Stimulated activated CD8-positive, alpha-beta memory T cell treated with anti-CD3 and anti-CD28 coated beads, Interleukin-12 subunit alpha, Interleukin-12 subunit beta, amount 100 ng/mL, for 24 hours (primary cell): ENCODE measurements around the gene PGS1.

Experiments
- DNase-seq: peaks from one replicate; pipeline ENCODE4 v3.0.0-alpha.2; 2020; ENCODE audit errors: extremely low read depth

PGS1 gene

DNA sequence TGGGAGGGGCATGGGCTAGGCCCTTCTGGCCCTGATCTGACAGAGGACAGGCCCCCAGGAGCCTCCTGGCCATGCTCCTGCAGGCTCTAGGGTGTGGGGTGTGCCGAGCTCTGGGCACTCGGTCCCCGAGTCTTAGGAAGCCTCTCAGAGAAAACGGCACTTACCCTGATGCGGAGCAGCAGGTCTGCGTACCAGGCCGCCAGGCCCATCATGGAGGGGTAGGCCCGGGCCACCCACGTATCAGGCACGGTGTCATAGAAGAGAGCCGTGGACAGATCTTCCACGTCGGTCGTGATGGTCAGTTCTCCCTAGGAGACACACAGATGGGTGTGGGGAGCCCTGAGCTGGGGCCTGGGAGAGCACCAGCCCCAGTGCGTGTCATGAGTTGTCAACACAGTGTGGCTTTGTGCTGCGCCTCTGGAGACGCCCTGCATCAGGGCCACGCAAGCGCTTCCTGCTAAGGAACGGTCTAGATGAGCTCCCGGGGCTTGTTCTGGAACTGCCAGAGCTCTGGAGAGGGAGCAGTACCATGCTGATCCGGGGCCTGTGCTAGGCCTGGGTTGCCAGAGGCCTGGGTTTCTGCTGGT lies 47.9 kb downstream of the PGS1 start:
- no peak for DNase-seq

GRCh38 chr17:78427140-78427539 lies 48.7 kb downstream of the PGS1 start:
- DNase-seq, result no peak

DNA sequence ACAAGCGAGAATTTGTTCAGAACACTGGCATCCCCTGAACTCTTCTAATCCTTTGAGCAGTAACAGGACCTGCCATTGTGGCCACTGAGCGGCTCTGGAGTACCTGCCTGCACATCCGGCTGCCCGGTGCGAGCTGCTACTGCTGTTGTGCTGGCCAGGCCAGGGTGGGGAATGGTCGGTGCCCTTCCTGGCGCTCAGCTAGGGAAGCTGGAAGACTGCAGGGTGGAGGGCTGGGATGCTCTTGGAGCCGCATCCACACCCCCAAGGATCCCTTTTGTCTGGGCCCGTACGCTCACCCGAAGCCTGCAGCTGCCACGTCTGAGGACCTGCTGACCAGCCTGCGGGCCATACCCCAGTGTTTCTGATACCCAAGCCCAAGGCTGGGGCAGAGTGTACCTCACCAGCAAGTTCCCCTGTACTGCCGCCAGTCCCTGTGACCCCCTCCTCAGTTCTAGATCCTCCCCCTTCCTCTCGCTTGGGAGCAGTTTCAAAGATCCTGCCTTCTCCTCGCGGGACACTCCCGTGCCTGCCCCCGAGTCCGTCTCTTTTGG lies 49.7 kb downstream of the PGS1 start:
- DNase-seq, result no peak

- no peak for DNase-seq
Observed at GRCh38 chr17:78428836-78429617, 50.6 kb downstream of the PGS1 start.

DNA sequence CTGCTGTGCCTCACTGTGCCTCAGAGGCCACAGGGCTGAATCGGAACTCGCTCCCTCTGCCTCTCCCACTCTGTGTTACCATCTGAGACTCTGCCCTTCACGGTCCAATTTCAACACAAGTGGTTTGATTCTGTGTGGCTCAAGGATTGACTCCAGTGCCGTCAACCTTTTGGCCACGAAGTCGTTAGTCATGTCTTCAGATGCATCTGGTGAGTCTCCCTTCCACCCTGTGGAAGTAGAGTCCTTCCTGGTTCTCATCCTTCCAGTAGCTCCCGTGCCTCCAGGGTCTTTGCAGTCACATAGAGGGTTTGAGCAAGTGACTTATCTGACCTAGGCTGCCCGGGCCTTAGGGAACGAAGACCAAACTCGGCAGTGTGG lies 51.2 kb downstream of the PGS1 start:
- DNase-seq, result no peak

DNA sequence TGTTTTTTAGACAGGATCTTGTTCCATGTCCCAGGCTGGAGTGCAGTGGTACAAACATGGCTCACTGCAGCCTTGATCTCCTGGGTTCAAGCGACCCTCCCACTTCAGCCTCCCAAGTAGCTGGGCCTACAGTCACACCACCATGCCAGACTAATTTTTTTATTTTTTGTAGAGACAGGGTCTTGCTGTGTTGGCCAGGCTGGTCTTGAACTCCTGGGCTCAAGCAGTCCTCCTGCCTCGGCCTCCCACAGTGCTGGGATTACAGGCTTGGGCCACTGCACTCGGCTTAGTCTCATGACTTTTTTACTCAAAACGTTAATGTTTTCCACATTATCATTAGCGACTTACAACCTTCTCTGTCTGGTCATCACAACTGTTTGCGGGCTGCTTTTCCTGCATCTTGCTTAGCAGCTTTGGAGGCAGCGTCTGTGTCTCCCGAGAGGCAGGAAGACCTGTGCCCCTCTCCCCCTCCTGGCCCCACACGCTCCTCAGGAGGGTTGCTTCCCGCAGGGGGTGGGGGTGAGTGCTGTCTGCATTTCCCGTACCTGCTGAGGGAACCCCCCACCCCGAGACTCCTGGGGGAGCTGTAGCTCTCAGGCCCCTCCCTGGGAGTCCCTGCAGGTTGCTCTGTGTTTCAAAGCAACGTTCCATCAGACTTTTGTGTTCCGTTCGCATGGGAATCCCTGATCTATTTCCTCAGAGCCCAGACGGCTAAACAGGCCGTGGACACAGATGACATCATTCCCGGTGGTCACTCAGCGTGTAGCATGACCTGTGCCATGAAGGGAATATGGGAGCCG lies 52.6 kb downstream of the PGS1 start:
- DNase-seq, result no peak

DNA sequence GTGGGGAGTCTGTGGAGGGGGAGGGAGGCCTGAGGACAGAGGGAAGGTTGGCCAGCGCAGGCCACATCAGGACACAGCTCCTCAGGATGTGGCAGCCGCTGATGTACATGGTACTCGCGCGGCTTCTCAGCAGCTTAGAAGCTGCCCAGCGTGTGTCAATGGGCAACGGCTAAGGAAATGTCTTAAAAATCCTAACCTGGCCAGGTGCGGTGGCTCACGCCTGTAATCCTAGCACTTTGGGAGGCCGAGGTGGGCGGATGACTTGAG lies 53.2 kb downstream of the PGS1 start:
- DNase-seq, result no peak

DNA sequence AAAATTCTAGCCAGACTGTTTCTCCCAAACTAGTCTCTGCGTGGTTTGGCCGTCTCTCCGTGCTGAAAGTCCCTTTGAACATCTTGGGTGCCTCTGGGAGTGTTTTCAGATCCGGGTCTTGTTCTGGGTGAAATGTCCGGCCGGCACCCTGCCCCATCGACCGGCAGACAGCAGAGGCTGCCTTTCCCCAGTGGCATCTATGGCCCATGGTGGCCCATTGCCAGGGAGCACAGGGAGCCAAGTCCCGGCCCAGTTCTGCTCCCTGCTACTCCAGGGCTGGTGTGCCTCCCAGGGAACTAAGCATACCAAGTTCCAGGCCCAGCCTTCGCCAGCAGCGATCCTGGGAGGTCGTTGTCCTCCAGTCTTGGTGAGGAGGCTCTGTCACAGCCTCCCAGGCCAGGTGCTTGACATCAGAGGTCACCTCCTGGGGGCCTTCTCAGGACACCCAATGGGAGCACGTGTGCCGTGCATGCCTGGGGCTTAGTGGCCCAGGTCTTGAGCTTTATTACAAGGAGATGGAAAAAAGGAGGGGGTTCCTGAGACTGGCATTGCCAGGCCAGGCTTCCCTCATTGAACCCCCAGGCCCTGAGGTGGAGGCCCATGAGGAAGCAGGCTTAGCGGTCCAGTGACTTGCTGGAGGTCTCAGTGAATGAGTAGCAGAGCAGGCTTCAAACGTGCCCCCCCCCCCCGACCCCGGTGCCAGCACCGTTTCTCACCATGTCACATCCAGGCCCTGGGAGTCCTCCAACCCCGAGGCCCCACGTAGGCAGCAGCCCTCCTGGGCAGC lies 54.0 kb downstream of the PGS1 start:
- no peak for DNase-seq

GRCh38 chr17:78433013-78433727 lies 54.7 kb downstream of the PGS1 start:
- no peak for DNase-seq

DNA sequence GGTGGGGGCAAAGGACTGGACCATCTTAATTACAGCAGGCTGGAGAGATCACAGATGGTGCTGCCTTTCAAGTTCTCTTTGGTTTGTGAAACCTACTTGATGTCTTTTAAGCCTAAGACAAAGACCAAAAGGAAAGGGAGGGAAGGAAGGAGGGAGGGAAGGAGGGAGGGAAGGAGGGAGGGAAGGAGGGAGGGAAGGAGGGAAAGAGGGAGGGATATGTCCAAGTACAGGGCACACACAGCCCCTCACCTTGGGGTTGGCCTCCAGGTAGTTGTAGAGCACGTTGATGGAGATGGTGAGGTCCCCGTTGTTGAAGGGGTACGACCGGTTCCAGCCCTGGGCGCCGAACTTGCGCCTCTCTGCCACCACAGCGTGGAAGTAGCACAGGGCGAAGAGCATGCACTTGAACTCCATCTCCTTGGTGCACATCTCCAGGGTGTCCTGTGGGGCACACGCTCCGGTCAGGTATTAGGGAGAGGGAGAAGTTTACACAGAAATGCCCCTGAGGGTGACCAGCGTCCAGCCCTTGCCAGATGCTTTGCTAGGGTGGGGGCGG lies 55.4 kb downstream of the PGS1 start:
- DNase-seq, result no peak

DNA sequence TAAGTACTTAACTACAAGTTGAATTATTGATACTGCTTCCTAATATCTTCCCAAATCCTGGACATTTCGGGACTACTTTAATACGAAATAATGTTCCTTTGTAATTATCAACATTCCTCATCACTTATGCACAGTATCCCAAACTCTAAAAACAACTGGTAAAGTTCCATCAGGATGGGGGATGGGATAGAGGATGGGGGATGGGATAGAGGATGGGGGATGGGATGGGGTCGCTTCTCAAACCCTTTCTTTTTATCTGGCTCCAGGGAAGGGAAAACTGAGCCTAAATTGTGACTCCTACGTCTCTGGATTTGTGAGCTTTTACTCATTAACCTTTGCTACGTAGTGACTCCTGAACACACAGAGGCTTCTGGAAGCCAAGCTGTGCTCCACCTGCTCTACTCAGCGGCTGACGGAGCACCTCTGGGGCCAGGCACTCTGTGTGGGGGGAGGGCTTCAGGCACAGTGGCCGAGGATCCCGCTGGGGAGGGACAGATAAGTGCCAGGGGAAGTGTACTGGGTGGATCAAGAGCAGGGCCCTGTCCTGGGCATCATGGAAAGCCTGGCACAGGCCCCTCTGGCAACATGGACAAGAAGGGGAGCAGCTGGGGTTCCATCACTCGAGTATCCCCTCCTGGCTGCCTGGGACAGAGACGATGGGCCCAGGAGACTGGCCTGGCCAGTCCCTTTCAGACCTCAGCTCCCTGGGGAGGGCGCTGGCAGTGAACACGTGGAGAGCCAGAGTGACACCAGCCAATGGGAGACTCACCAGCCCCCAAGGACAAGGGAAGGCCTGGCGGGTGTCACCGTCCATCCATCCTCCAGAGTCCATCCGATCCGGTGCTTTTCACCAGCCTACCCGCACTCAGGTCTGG lies 56.2 kb downstream of the PGS1 start:
- no peak for DNase-seq

DNA sequence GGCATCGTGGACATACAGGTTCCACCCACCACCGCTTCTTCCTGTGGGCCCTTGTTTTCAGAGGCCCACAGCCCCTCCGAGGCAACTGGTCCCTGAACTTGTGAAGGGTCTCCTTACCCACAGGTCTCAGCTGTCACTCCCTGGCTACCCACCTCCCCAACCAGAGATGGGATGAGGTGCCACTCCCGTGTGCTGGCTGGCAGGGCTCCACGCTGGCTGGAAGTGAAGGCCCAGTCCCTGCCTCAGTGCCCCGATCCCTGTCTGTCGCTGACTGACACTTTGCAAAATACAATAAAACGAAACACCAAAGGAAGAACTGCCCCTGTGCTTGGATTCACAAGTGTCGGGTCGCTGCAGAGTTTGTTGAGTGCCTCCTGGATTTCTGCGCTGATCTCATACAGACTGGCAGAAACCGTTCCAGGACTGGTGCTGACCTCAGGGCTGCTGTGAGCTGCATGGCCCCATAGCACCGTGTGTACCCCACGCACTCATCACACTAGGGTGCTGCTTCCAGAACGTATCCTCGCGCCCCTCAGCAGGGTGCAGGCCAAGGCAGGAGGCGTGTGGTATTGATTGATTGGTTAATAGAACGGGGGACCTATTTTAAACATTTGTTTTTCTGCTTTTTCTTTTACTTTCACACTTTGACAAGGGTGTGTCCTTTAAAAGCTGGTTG lies 57.0 kb downstream of the PGS1 start:
- no peak for DNase-seq

GRCh38 chr17:78437508-78438169 lies 59.2 kb downstream of the PGS1 start:
- DNase-seq, result no peak

GRCh38 chr17:78438271-78438691 lies 59.8 kb downstream of the PGS1 start:
- DNase-seq, result no peak

DNA sequence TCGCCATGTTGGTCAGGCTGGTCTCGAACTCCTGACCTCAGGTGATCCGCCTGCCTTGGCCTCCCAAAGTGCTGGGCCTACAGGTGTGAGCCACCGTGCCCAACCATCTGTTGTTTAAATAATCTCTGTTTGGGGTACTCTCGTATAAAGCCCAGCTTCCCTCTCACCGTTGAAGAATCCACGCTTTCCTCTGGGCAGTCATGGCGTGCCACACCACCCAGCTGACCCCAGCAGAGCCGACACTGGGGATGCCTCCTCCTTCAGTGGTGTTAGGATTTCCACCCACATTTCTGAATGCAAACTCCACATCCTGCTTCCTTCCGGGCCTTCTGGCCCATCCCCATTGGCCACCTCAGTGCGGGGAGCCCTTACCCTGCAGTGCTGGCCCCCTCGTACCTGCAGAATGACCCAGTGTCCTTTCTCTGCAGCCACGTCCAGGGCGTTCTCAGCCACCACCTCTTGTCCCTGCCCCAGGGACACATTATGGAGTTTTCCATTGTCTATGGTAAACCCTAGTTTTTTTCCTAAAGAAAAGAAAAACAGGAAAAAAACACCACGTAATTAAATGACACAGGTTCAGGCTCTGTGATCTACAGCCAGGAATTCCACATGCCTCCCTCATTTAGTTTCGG lies 60.4 kb downstream of the PGS1 start:
- no peak for DNase-seq

GRCh38 chr17:78441271-78441971 lies 63.0 kb downstream of the PGS1 start:
- DNase-seq, result no peak

DNA sequence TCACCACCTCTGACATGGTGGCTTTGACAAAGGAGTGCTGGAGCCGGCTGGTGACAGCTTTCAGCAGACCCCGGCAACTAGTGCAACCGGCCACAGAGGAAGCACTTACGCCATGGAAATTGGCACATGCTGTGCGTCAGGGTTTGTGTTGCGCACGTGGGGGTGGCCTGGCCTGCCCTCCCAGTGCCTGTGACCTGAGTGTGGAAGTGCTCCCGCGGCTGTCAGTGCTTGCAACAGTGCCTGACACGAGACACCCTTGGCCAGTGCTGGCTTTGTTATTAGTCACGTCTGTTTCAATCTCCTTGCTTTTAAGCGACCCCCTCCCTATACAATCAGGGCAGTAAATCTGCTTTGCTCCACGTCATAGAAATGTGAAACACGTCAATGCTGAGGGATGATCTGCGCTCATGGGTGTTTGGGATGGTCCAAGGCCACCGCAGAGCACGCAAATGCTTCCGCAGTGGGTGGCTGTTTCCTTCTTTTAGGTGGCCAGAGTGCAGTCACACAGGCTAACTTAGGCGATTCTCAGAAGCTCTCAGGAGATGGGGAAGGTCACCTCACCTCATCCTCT lies 64.3 kb downstream of the PGS1 start:
- DNase-seq, result no peak

GRCh38 chr17:78444392-78444791 lies 65.9 kb downstream of the PGS1 start:
- DNase-seq, result no peak
